ENCODE data around the gene SHISAL2A. TPM values are rescaled to one million over a fixed set of nuclear protein-coding genes. Genes with fewer than 3 reads are reported as not detected.

SHISAL2A gene
- total and polyA plus RNA-seq, 2 of the 8 experiments (the other 6 are each of a cell fraction or from before 2014, with no cell fraction given) = 0.74 to 2.1 TPM

- Histone ChIP-seq H3K4ac (replicated peaks; ENCODE audit: insufficient read length, low read depth, low read length) (no peak overlapping the region), H2BK20ac (ENCODE audit: low read length) (no peak overlapping the region), H3K23ac (ENCODE audit: insufficient read length) (no peak overlapping the region), H2AK5ac (ENCODE audit: low read depth, low read length) (no peak overlapping the region), H3K9ac (replicated peaks in 1 of 4; ENCODE audit: extremely low read depth in 1 of 4, low read depth in 3 of 4, low read length in 3 of 4) (no peak overlapping the region), H3K56ac (replicated peaks; ENCODE audit: insufficient read length, low read depth, low read length) (no peak overlapping the region), H2BK15ac (ENCODE audit: low read length) (no peak overlapping the region), H3K9me3 (ENCODE audit: insufficient read depth in 2 of 2, low read depth in 1 of 2, low read length in 1 of 2) (no peaks in the 10 kb centered on the region), H2BK12ac (ENCODE audit: low read depth, low read length) (no peak overlapping the region), H2AFZ (ENCODE audit: low read length) (no peak overlapping the region), H3K14ac (ENCODE audit: insufficient read length) (no peak overlapping the region), H3K27ac (ENCODE audit: low read depth, low read length) (no peak overlapping the region), H3K79me1 (ENCODE audit: low read depth, low read length) (no peaks in the 10 kb centered on the region), H3K4me3 (ENCODE audit: extremely low read depth in 1 of 4, insufficient read depth in 2 of 4, low read depth in 3 of 4, low read length in 4 of 4) (no peak overlapping the region), H3K27me3 (replicated peaks in 1 of 4; ENCODE audit: control insufficient read depth in 3 of 4, extremely low read depth in 1 of 4, insufficient read depth in 3 of 4, low read length in 3 of 4) (peaks cover 2 to 35% (median 31%) of the 10 kb centered on the region in 4 experiments), H3K4me1 (replicated peaks in 1 of 4; ENCODE audit: control insufficient read depth in 3 of 4, insufficient read depth in 4 of 4, low read length in 3 of 4) (peaks cover 0 to 10% (median 2%) of the 10 kb centered on the region in 4 experiments; a peak in 2 of 7 replicates), H4K91ac (replicated peaks; ENCODE audit: insufficient read length, low read length) (no peak overlapping the region), H4K5ac (ENCODE audit: insufficient read length, low read depth, low read length) (no peak overlapping the region), H3K23me2 (ENCODE audit: low read depth, low read length) (peaks cover 8% of the 10 kb centered on the region), H3K4me2 (ENCODE audit: insufficient read depth in 1 of 2, low read depth in 2 of 2, low read length in 2 of 2) (no peak overlapping the region), H3K18ac (ENCODE audit: extremely low read depth, low read length) (no peak overlapping the region), H2BK120ac (replicated peaks; ENCODE audit: low read depth, low read length) (no peak overlapping the region), H4K20me1 (replicated peaks in 1 of 2; ENCODE audit: control insufficient read depth in 1 of 2, insufficient read depth in 2 of 2, low read length in 2 of 2) (no peaks in the 10 kb centered on the region), H2BK5ac (ENCODE audit: low read depth, low read length) (no peak overlapping the region), H3K36me3 (ENCODE audit: control insufficient read depth in 2 of 4, insufficient read depth in 4 of 4, low read length in 3 of 4) (no peaks in the 10 kb centered on the region), H3K79me2 (ENCODE audit: control insufficient read depth in 1 of 2, insufficient read depth in 2 of 2, low read length in 2 of 2) (no peaks in the 10 kb centered on the region), H4K8ac (ENCODE audit: extremely low read depth, insufficient read depth, low read length) (no peak overlapping the region)
- FAIRE-seq = no peak
- no peak for DNase-seq (ENCODE audit: low read depth in 1 of 2, low spot score in 2 of 2)
- TF ChIP-seq NRF1 (IDR thresholded peaks at IDR 0.05; ENCODE audit: low read depth, low read length) = no peak
- no peak for TF ChIP-seq KDM4A (IDR thresholded peaks at IDR 0.05; ENCODE audit: low read depth, low read length, severe bottlenecking)
- no peak for TF ChIP-seq RXRA (IDR thresholded peaks at IDR 0.05; ENCODE audit: insufficient read depth, low read depth, low read length)
- no peak for TF ChIP-seq ZNF274 (IDR thresholded peaks at IDR 0.05; ENCODE audit: borderline replicate concordance, extremely low read depth, low read length)
- TF ChIP-seq, protein P1, sequence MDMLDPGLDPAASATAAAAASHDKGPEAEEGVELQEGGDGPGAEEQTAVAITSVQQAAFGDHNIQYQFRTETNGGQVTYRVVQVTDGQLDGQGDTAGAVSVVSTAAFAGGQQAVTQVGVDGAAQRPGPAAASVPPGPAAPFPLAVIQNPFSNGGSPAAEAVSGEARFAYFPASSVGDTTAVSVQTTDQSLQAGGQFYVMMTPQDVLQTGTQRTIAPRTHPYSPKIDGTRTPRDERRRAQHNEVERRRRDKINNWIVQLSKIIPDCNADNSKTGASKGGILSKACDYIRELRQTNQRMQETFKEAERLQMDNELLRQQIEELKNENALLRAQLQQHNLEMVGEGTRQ (IDR thresholded peaks at IDR 0.05; ENCODE audit: low read length) = no peak
- WGBS, 2 experiments (ENCODE audit: extremely low coverage in 1 of 2, insufficient coverage in 1 of 2, insufficient read length in 1 of 2, insufficient replicate concordance in 2 of 2, low coverage in 1 of 2, low lambda C conversion rate in 2 of 2, missing lambda C conversion rate in 1 of 2) = 97% methylated on average over 8 of the region's 8 CpGs; no CpG with 5 or more reads in 1 of the 2 experiments
- ChIA-PET POLR2A (ENCODE audit: partially characterized antibody) (interaction anchor here (1.2 to 3.6 kb wide), 2 partner anchors 32 to 59 kb away, joined by 3 to 9 read pairs; partner anchors contain the start of gene SHISAL2A), CTCF (ENCODE audit: partially characterized antibody) (interaction anchor here (0.7 to 1.2 kb wide), 2 partner anchors 35 to 266 kb away, joined by 3 to 4 read pairs; no protein-coding TSS in a partner anchor)
Measured at GRCh38 chr1:52600533-52601179, 32.3 kb upstream of the SHISAL2A start.

Measured in H1 (cell line).